GM12873 (cell line): ENCODE data around the gene HBA1.
"Not testable (repeated sequence)": the region's sequence is repeated elsewhere in the genome, so short reads cannot be mapped to it uniquely, and the experiment has no call there.

Experiments
- CTCF ChIP-seq: IDR thresholded peaks from 2 replicates; pipeline ENCODE4 v1.5.1; 2012; ENCODE audit warnings: low read depth, mild to moderate bottlenecking, moderate library complexity, low read length, control low read depth; ENCODE audit not compliant: insufficient read depth; ENCODE audit errors: missing control alignments

The HBA1 gene

GRCh38 chr16:165539-166374 is 10.7 kb upstream of the HBA1 start, which contains the start of gene HBM:
HBM (plus strand) TSS chr16:165978; CDS start chr16:165998, 20 bp downstream.
- no peak for TF ChIP-seq CTCF

GRCh38 chr16:166375-167121 is 9.9 kb upstream of the HBA1 start:
- no peak for TF ChIP-seq CTCF

- TF ChIP-seq CTCF, result no peak
These were observed 9.3 kb upstream of the HBA1 start for GRCh38 chr16:167122-167690.

- no peak for TF ChIP-seq CTCF
These were observed 8.1 kb upstream of the HBA1 start for GRCh38 chr16:168424-168823.

- no peak for TF ChIP-seq CTCF
These were observed 7.5 kb upstream of the HBA1 start for GRCh38 chr16:169014-169413.

GRCh38 chr16:170788-171187 is 5.7 kb upstream of the HBA1 start:
- no peak for TF ChIP-seq CTCF

GRCh38 chr16:172374-172941 is 4.0 kb upstream of the HBA1 start, which contains the start of gene HBA2:
HBA2 (plus strand) TSS chr16:172876; CDS start chr16:172913, 37 bp downstream.
- TF ChIP-seq CTCF, result not testable (repeated sequence)
